Fibroblast of skin of right quadriceps (primary cell): ENCODE measurements around the gene DNASE2.
"Not testable (repeated sequence)": the region's sequence is repeated elsewhere in the genome, so short reads cannot be mapped to it uniquely, and the experiment has no call there.

Experiments used
- DNase-seq: peaks from one replicate; pipeline ENCODE4 v3.0.0-alpha.2; 2013

Gene DNASE2

GRCh38 chr19:12881172-12881808 is at the start of gene DNASE2:
TSS of gene DNASE2 (minus strand) at chr19:12881449. CDS start at chr19:12881375, 74 bp downstream.
- DNase-seq = peak; percentile 85

- no peak for DNase-seq
These were observed 48.9 kb upstream of the DNASE2 start for GRCh38 chr19:12930002-12930645.

DNA sequence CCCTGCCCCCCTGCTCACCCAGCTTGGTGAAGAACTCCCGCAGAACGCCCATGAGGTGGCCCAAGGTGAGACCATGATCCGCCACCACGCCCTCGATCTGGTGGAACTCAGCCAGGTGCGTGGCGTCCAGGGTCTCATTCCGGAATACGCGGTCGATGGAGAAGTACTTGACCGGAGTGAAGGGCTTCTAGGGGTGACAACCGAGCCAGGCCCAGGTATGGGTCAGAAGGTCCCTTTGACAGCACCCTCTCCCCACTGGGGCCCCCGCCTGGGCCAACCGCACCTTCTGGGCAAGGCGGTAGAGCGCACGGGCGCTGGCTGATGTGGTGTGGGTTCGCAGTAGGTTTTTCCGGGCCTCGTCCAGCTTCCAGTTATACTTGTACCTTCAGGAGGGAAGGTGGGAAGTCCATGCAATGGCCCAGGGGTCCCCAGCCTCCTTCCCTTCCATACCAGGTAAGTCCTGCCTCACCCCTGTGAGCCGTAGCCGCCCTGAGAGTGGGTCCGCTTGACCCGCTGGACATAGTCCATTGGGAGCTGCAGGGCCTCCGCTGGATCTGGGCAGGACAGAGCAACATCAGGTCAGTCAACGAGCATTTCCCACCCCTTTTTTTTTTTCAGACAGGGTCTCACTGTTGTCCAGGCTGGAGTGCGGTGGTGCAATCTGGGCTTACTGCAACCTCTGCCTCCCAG is 43.5 kb upstream of the DNASE2 start:
- no peak for DNase-seq

GRCh38 chr19:12922959-12923358 is 41.7 kb upstream of the DNASE2 start:
- DNase-seq = no peak

GRCh38 chr19:12921047-12921446 is 39.8 kb upstream of the DNASE2 start:
- no peak for DNase-seq

DNA sequence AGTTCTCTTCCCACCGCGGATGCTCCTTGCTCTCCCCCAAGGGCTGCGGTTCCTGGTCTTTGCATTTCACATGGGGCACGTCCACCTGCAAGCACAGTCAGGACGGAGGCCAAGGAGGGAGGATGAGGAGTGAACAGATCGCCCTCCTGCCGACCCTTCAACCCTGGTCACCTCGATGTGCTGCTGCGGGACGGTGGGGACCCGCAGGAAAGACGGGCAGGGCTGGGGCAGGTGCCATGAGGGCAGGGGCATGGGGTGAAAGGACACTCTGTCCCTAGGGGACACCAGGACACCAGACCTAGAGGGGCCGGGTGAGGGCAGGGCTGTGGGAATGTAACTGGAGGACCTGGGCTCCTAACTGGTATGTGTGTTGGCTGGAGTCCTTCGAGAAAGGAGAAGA is 37.0 kb upstream of the DNASE2 start:
- DNase-seq = no peak

GRCh38 chr19:12915860-12916259 is 34.6 kb upstream of the DNASE2 start:
- DNase-seq = not testable (repeated sequence)

DNA sequence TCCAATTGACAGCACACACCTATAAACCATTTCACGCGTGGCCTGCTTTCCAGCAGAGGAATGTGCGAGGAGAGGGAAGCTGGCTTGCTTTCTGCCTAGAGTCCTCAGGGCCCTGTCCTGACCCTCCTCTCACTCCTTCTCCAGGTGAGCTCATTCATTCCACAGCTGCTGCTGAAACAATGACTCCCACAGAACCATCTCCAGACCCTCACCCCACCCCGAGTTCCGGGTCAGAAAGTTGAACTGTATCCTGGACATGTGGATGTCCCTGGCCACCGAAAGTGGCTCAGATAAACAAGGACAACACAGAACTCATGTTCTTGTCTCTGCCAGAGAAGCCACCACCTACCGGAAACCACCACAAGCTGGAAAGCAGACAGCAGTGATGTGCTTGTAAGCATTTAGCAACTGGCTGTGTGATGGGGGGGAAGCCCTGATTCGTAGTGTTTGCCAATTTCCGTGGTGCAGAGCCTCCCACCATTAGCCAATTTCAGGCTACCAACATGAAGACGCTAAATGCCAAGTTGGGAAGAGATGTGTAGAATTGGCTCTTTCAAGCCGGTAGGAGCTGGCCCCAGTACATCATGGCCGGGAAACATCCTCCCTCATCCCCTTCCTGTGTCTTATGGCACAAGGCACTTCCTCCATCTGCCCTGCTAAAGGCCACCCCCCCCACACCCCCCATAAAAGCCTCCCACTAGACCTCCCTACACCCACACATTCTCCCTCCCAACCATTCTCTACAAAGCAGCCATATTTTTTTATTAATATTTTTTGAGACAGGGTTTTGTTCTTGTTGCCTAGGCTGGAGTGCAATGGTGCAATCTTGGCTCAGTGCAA is 32.8 kb upstream of the DNASE2 start:
- DNase-seq = peak; percentile 34

DNA sequence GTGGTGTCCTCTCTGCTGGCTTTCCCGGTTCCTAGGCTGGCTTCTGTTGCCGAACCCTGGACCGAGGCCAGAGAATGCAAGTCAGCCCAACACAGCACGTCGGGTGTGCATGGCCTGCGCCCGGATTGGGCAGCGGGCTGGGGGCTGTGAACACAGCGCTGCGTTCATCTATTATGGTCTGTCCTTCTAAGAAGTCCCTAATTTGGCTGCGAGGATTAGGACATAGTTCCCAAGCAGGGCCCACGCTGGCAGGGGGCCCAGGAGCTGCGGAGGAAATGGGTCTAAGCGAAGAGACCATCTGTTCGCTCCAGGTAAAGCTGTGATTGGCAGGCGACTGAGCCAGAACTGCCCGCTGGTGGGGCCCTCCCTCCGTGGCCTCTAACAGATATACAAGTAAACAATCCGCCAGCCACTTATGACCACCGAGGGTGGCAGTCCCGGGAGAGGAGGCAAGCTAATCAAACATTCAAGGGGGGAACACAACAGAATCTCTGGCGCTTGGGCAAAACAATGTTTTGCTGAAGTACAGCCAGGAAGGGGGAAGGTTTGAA is 31.8 kb upstream of the DNASE2 start:
- peak; percentile 76 for DNase-seq

DNA sequence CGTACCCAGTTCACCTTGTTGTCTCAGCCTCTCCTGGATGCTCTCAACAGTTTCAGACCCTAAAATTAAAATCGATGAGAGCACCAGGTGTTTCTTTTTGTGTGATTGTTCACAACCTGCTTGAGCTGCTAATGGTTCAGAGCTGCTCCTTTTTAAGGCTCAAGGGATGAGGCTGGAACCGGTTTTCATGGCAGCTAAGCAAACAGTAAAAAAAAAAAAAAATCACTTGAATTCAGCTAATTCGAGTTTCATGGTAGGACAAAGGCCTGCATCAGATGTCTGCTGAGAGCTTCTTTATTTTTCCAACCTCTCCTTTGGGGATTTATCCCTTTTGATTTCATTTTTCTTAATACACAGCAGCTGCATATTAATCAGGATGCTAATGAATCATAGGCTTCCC is 31.3 kb upstream of the DNASE2 start:
- no peak for DNase-seq

- no peak for DNase-seq
These were observed 25.9 kb upstream of the DNASE2 start for GRCh38 chr19:12907166-12907565.

GRCh38 chr19:12899891-12900518 is 18.8 kb upstream of the DNASE2 start:
- no peak for DNase-seq

GRCh38 chr19:12896460-12896859 is 15.2 kb upstream of the DNASE2 start:
- DNase-seq = no peak

DNA sequence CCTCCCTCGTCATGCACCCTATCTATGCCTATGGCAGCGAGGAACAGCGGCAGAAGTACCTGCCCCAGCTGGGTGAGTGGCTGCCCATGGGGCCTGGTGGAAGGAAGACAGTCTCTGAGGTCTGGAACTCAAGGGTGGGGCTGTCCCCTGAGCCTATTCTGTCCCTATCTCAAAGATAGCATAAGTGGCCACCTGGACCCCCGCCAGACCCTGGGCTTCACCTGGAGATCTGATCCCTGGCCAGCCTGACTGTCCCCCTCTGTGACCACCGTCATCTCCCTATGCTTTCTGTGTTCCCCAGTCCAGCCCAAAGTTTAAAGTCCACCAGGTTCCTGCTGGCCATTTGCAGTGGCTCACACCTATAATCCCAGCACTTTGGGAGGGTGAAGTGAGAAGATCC is 12.3 kb upstream of the DNASE2 start:
- DNase-seq = no peak

DNA sequence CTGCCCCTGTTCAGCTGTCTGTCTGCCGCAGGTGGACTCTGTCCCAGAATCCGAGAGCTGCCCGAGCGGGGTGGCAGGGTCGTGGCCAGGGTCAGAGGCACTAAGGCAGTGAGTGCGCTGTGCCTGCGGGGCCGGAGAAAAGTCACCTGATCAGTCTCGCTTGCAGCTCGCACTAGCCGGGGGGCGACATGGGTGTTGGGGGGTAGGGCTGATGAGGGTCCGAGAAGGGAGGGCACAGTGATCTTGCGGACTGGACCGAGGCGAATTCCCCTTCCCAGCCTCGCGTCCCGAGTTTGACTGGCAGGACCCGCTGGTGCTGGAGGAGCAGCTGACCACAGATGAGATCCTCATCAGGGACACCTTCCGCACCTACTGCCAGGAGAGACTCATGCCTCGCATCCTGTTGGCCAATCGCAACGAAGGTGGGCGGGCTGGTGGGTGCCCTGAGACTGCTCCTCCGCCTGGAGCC is 10.3 kb upstream of the DNASE2 start:
- DNase-seq = no peak

DNA sequence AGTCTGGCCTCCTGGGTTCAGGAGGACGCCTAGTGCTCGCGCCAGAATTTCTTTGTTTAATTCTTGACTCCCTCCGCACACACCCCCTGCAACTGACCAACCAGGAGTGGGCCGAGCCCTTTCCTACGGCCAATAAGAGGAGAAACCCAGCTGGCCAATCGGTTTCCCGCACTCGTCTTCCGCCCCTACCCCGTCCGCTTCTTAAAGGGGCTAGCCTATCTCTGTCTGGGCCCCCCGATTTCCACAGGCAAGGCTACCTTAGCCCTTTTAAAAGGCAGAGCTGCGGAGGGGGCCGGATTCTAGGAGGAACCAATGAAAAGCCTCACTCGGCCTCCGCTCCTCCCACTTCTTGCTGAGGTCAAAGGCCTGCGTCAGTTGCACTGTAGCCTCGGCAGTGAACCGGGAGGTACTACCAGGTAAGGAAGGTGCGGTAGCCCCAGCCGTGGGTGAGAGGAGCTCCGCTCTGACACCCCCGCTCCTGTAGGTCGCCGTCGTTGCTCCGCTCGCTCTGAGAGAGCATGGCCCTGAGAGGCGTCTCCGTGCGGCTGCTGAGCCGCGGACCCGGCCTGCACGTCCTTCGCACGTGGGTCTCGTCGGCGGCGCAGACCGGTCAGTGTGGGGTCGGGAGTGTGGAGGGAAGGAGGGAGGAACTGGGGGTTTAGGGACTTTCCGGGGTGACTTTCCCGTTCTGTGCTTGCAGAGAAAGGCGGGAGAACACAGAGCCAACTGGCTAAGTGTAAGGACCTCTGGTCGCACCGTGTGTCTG is 9.7 kb upstream of the DNASE2 start, which contains the start of gene GCDH:
Gene GCDH (plus strand): TSS at position 374 of the 766 bp plus-strand sequence. CDS start 145 bp downstream, at position 519.
- peak; percentile 98 for DNase-seq

GRCh38 chr19:12890299-12890786 is 9.1 kb upstream of the DNASE2 start:
- not testable (repeated sequence) for DNase-seq

DNA sequence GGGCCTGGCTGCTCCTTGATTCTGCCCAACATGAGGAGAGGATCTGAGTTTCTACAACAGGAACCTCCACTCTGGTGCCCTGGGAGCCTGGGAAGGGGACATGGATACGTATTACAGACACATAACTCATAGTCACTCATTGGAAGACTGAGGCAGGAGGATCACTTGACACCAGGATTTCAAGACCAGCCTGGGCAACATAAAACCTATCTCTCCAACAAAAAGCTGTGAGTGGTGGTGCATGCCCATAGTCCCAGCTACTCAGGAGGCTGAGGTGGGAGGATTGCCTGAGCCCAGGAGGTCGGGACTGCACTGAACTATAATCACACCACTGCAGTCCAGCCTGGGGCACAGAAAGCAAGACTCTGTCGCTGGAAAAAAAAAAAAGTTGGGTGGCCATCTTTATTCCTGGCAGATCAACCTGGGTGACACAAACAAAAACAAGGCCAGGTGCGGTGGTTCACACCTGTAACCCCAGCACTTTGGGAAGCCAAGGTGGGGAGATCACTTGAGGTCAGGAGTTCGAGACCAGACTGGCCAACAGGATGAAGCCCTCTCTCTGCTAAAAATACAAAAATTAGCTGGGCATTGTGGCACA is 6.9 kb upstream of the DNASE2 start:
- DNase-seq = no peak

- DNase-seq = no peak
These were observed 5.9 kb upstream of the DNASE2 start, which contains the start of gene KLF1 for GRCh38 chr19:12886969-12887747. TSS of gene KLF1 (minus strand) at chr19:12887201. CDS start at chr19:12887140, 61 bp downstream.

- DNase-seq = no peak
These were observed 5.4 kb upstream of the DNASE2 start for GRCh38 chr19:12886651-12886968.
